GM10266 (cell line): Measurements from ENCODE around the gene IGFLR1.

Source experiments
- DNase-seq: peaks from one replicate; pipeline ENCODE4 v3.0.0; 2012; ENCODE audit errors: extremely low spot score
- TF ChIP-seq, protein P1 (sequence below): IDR thresholded peaks from 2 replicates; pipeline ENCODE4 v1.5.1; 2012; ENCODE audit warnings: mild to moderate bottlenecking, low read depth; ENCODE audit not compliant: control insufficient read depth, insufficient read depth; ENCODE audit errors: missing control alignments

The IGFLR1 gene

DNA sequence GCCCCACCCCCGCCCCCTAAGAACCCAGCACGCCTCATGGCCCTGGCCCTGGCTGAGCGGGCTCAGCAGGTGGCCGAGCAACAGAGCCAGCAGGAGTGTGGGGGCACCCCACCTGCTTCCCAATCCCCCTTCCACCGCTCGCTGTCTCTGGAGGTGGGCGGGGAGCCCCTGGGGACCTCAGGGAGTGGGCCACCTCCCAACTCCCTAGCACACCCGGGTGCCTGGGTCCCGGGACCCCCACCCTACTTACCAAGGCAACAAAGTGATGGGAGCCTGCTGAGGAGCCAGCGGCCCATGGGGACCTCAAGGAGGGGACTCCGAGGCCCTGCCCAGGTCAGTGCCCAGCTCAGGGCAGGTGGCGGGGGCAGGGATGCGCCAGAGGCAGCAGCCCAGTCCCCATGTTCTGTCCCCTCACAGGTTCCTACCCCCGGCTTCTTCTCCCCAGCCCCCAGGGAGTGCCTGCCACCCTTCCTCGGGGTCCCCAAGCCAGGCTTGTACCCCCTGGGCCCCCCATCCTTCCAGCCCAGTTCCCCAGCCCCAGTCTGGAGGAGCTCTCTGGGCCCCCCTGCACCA is 45.1 kb upstream of the IGFLR1 start:
- TF ChIP-seq, protein P1, sequence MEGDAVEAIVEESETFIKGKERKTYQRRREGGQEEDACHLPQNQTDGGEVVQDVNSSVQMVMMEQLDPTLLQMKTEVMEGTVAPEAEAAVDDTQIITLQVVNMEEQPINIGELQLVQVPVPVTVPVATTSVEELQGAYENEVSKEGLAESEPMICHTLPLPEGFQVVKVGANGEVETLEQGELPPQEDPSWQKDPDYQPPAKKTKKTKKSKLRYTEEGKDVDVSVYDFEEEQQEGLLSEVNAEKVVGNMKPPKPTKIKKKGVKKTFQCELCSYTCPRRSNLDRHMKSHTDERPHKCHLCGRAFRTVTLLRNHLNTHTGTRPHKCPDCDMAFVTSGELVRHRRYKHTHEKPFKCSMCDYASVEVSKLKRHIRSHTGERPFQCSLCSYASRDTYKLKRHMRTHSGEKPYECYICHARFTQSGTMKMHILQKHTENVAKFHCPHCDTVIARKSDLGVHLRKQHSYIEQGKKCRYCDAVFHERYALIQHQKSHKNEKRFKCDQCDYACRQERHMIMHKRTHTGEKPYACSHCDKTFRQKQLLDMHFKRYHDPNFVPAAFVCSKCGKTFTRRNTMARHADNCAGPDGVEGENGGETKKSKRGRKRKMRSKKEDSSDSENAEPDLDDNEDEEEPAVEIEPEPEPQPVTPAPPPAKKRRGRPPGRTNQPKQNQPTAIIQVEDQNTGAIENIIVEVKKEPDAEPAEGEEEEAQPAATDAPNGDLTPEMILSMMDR: no peak
- DNase-seq: no peak

DNA sequence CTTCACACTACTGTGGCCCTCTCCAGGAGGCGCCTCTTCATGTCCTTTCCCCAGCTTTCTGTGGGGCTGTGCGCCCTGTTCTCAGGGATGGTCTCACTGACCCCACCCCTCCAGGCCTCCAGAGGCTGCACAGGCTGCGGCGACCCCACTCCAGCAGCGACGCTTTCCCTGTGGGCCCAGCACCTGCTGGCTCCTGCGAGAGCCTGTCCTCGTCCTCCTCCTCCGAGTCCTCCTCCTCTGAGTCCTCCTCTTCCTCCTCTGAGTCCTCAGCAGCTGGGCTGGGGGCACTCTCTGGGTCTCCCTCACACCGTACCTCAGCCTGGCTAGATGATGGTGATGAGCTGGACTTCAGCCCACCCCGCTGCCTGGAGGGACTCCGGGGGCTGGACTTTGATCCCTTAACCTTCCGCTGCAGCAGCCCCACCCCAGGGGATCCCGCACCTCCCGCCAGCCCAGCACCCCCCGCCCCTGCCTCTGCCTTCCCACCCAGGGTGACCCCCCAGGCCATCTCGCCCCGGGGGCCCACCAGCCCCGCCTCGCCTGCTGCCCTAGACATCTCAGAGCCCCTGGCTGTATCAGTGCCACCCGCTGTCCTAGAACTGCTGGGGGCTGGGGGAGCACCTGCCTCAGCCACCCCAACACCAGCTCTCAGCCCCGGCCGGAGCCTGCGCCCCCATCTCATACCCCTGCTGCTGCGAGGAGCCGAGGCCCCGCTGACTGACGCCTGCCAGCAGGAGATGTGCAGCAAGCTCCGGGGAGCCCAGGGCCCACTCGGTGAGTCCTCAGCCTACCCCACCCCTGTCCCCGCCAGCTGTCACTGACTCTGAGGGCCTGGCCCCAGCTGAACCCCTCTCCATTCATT is 44.3 kb upstream of the IGFLR1 start:
- TF ChIP-seq, protein P1: no peak
- DNase-seq: no peak

DNA sequence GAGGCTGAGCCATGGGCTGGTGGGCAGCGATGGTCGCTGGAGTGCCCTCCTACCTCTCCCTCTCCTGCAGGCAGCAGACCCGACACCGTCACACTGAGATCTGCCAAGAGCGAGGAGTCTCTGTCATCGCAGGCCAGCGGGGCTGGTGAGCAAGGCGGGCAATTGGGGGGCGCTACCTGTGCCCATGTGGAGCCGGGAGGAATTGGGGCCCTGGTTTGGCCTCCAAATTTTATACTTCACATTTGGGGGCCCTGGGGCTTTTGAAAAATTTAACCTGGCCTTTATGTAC is 43.0 kb upstream of the IGFLR1 start:
- TF ChIP-seq, protein P1: no peak
- no peak for DNase-seq

DNA sequence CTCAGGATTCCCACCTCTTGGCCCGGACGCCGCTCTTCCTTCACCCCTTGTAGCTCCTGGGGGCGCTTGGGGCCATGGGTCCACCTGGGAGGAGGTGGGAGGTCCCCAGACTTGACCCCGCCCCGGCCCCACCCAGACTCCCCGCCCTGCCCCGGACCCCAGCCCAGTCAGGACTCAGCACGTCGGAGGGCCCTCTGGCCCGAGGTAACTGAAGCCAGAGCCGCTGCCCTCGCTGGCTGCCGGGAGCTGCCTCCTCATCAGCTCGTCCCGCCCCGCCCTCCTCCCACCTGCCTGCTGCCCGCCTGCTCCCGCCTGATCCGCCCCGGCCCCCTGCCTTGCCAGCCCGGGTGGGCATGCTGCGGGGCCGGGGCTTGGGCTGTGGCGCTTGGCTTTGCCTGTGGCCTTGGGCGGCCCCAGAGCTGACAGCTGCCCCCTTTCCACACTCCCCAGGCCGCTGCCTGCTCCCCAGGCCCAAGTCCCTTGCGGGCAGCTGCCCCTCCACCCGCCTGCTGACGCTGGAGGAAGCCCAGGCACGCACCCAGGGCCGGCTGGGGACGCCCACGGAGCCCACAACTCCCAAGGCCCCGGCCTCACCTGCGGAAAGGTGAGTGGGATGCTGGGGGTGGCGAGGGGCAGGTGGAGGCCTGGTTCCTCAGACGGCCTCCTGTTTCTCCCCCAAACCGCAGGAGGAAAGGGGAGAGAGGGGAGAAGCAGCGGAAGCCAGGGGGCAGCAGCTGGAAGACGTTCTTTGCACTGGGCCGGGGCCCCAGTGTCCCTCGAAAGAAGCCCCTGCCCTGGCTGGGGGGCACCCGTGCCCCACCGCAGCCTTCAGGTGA is 42.5 kb upstream of the IGFLR1 start:
- DNase-seq: no peak
- TF ChIP-seq, protein P1: no peak

- TF ChIP-seq, protein P1: peak; percentile 5
- DNase-seq: no peak
These were observed 41.5 kb upstream of the IGFLR1 start for GRCh38 chr19:35783469-35784434.

GRCh38 chr19:35782589-35782988 is 40.3 kb upstream of the IGFLR1 start:
- TF ChIP-seq, protein P1: no peak

More at GRCh38 chr19:35782589-35782988, 40.3 kb upstream of the IGFLR1 start:
- DNase-seq: no peak
